ENCODE results near the gene HYAL3. TPM values are rescaled to one million over a fixed set of nuclear protein-coding genes. Genes with fewer than 3 reads are reported as not detected.
"Not testable (repeated sequence)": the region's sequence is repeated elsewhere in the genome, so short reads cannot be mapped to it uniquely, and the experiment has no call there.

Gene HYAL3
- total RNA-seq, 1 donor from 2014 or later, result 6.9 TPM

DNA sequence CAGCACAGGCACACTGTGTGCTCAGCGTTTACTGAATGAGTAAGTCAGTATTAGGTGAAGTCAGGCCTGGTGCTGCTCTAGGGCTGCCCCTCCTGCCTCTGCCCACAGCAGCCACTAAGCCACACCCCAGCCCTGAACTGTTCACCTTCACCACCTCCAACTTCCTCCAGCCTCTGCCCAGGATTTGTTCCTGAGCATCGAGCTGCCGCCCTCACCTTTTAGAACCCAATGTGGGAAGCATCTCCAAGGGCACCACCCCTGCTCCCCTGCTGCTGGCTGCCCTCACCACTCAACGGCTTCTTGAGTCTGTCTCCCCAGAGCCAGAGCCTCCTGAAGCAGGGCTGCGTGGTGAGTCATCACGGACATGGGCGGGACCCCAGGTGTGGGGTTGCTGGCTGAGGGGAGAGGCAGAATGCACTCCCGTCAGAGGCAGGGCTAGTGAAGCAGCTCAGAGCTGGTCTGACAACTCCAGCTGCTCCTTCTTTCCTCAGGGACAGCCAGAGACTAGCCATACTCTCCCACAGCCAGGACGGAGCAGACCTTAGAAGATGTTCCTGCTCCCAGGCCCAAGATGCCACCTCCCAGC is 17.5 kb upstream of the HYAL3 start:
- peak; percentile 65 for DNase-seq (ENCODE audit: low read depth)
- no peak overlapping the region for H2AFZ ChIP-seq (ENCODE audit: low read depth, low read length)

DNA sequence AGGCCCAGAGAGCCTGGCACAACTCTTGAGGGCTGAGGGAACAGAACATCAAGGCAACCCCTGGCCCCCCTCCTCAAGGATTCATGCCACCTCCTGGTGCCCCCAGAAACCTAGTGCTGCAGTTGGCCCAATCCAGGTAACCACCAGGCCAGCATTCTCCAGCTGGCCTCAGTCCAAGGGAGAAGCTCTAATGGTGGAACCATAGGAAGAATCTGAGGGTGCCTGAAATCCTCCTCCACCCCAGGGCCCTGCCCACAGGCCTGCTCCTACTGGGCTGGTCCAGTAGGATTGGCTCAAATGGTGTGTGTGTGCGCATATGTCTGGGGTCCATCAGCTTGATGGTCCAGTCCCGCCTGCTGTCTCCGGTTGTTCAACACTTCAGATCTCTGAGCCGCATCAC is 15.6 kb upstream of the HYAL3 start:
- FAIRE-seq, result no peak
- Mint-ChIP-seq H3K9me3 (ENCODE audit: unreplicated experiment) (peaks cover under 1% of the 10 kb centered on the region), H3K4me1 (ENCODE audit: low read depth, unreplicated experiment) (peaks cover 11% of the 10 kb centered on the region), H3K4me3 (ENCODE audit: unreplicated experiment) (no peak overlapping the region), H3K27me3 (ENCODE audit: low read depth, unreplicated experiment) (no peaks in the 10 kb centered on the region), H3K36me3 (ENCODE audit: low read depth, unreplicated experiment) (peaks cover 19% of the 10 kb centered on the region), H3K27ac (ENCODE audit: unreplicated experiment) (no peak overlapping the region)
- Histone ChIP-seq H3K4me3 (ENCODE audit: insufficient read depth, low read depth, low read length) (no peak overlapping the region), H3K4me2 (ENCODE audit: low read length) (no peak overlapping the region), H3K36me3 (ENCODE audit: insufficient read depth, low read length) (peaks cover 8% of the 10 kb centered on the region), H3K9me3 (ENCODE audit: insufficient read depth, low read depth, low read length) (no peaks in the 10 kb centered on the region), H3K4me1 (ENCODE audit: insufficient read depth, low read length) (peaks cover 14% of the 10 kb centered on the region), H4K20me1 (ENCODE audit: insufficient read depth, low read length) (peaks cover 48% of the 10 kb centered on the region), H2AFZ (ENCODE audit: low read depth, low read length) (no peak overlapping the region), H3K9ac (ENCODE audit: low read length) (no peak overlapping the region), H3K27me3 (ENCODE audit: insufficient read depth, low read length) (no peaks in the 10 kb centered on the region), H3K27ac (ENCODE audit: low read depth, low read length) (no peak overlapping the region), H3K79me2 (ENCODE audit: insufficient read depth, low read length) (peaks cover 27% of the 10 kb centered on the region)
- TF ChIP-seq, protein P1, sequence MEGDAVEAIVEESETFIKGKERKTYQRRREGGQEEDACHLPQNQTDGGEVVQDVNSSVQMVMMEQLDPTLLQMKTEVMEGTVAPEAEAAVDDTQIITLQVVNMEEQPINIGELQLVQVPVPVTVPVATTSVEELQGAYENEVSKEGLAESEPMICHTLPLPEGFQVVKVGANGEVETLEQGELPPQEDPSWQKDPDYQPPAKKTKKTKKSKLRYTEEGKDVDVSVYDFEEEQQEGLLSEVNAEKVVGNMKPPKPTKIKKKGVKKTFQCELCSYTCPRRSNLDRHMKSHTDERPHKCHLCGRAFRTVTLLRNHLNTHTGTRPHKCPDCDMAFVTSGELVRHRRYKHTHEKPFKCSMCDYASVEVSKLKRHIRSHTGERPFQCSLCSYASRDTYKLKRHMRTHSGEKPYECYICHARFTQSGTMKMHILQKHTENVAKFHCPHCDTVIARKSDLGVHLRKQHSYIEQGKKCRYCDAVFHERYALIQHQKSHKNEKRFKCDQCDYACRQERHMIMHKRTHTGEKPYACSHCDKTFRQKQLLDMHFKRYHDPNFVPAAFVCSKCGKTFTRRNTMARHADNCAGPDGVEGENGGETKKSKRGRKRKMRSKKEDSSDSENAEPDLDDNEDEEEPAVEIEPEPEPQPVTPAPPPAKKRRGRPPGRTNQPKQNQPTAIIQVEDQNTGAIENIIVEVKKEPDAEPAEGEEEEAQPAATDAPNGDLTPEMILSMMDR (IDR thresholded peaks at IDR 0.05; ENCODE audit: insufficient read depth, low read depth, low read length), result no peak
- TF ChIP-seq EZH2 (IDR thresholded peaks at IDR 0.05; ENCODE audit: insufficient read depth, low read length), result no peak
- no peak for DNase-seq (ENCODE audit: low read depth)

More for the DNA sequence above, 17.5 kb upstream of the HYAL3 start:
- H3K27ac ChIP-seq (ENCODE audit: low read depth, low read length), result no peak overlapping the region
- TF ChIP-seq, protein P1 (IDR thresholded peaks at IDR 0.05; ENCODE audit: insufficient read depth, low read depth, low read length), result no peak
- TF ChIP-seq EZH2 (IDR thresholded peaks at IDR 0.05; ENCODE audit: insufficient read depth, low read length), result no peak
- H4K20me1 ChIP-seq (ENCODE audit: insufficient read depth, low read length), result peaks cover 58% of the 10 kb centered on the region
- peaks cover 22% of the 10 kb centered on the region for H3K36me3 Mint-ChIP-seq (ENCODE audit: low read depth, unreplicated experiment)
- FAIRE-seq, result no peak
- peaks cover 8% of the 10 kb centered on the region for H3K36me3 ChIP-seq (ENCODE audit: insufficient read depth, low read length)
- peak overlapping the region; percentile 29 for H3K9ac ChIP-seq (ENCODE audit: low read length)
- H3K79me2 ChIP-seq (ENCODE audit: insufficient read depth, low read length), result peaks cover 40% of the 10 kb centered on the region
- peak overlapping the region; percentile 55 for H3K4me2 ChIP-seq (ENCODE audit: low read length)
- H3K27me3 ChIP-seq (ENCODE audit: insufficient read depth, low read length), result no peaks in the 10 kb centered on the region
- H3K4me3 Mint-ChIP-seq (ENCODE audit: unreplicated experiment), result no peak overlapping the region
- no peaks in the 10 kb centered on the region for H3K9me3 Mint-ChIP-seq (ENCODE audit: unreplicated experiment)
- no peak overlapping the region for H3K4me3 ChIP-seq (ENCODE audit: insufficient read depth, low read depth, low read length)
- H3K27ac Mint-ChIP-seq (ENCODE audit: unreplicated experiment), result no peak overlapping the region
- peaks cover 24% of the 10 kb centered on the region for H3K4me1 ChIP-seq (ENCODE audit: insufficient read depth, low read length)
- H3K4me1 Mint-ChIP-seq (ENCODE audit: low read depth, unreplicated experiment), result peaks cover 16% of the 10 kb centered on the region
- H3K9me3 ChIP-seq (ENCODE audit: insufficient read depth, low read depth, low read length), result no peaks in the 10 kb centered on the region
- no peaks in the 10 kb centered on the region for H3K27me3 Mint-ChIP-seq (ENCODE audit: low read depth, unreplicated experiment)

DNA sequence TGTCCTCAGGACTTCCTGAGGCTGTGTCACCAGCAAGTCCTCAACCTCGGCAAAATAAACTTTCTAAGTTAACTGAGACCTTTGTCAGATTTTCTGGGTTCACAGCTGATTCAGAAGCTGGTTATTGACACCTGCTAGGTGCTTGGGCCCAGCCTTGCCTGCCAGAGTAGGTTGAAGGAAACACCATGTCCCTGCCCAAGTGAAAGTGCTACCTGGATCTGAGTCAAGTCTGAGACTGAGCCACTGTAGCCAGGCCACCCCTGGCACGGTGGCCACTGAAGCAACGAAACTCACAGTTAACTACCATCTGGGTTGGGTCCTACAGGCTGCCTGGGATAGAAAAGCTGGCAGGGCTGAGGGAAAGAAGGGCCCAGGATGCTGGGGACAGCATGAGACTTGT is 15.1 kb upstream of the HYAL3 start:
- Histone ChIP-seq H3K27ac (ENCODE audit: low read depth, low read length) (no peak overlapping the region), H4K20me1 (ENCODE audit: insufficient read depth, low read length) (peaks cover 43% of the 10 kb centered on the region), H3K4me2 (ENCODE audit: low read length) (no peak overlapping the region), H3K9me3 (ENCODE audit: insufficient read depth, low read depth, low read length) (no peaks in the 10 kb centered on the region), H3K4me1 (ENCODE audit: insufficient read depth, low read length) (peaks cover 14% of the 10 kb centered on the region), H3K4me3 (ENCODE audit: insufficient read depth, low read depth, low read length) (no peak overlapping the region), H3K36me3 (ENCODE audit: insufficient read depth, low read length) (peaks cover 8% of the 10 kb centered on the region), H3K9ac (ENCODE audit: low read length) (no peak overlapping the region), H3K27me3 (ENCODE audit: insufficient read depth, low read length) (no peaks in the 10 kb centered on the region), H3K79me2 (ENCODE audit: insufficient read depth, low read length) (peaks cover 22% of the 10 kb centered on the region), H2AFZ (ENCODE audit: low read depth, low read length) (no peak overlapping the region)
- Mint-ChIP-seq H3K4me3 (ENCODE audit: unreplicated experiment) (no peak overlapping the region), H3K9me3 (ENCODE audit: unreplicated experiment) (peaks cover 1% of the 10 kb centered on the region), H3K27me3 (ENCODE audit: low read depth, unreplicated experiment) (no peaks in the 10 kb centered on the region), H3K36me3 (ENCODE audit: low read depth, unreplicated experiment) (peaks cover 21% of the 10 kb centered on the region), H3K4me1 (ENCODE audit: low read depth, unreplicated experiment) (peaks cover 8% of the 10 kb centered on the region), H3K27ac (ENCODE audit: unreplicated experiment) (no peak overlapping the region)
- TF ChIP-seq EZH2 (IDR thresholded peaks at IDR 0.05; ENCODE audit: insufficient read depth, low read length), result no peak
- TF ChIP-seq, protein P1 (IDR thresholded peaks at IDR 0.05; ENCODE audit: insufficient read depth, low read depth, low read length), result no peak
- no peak for FAIRE-seq
- DNase-seq (ENCODE audit: low read depth), result no peak

DNA sequence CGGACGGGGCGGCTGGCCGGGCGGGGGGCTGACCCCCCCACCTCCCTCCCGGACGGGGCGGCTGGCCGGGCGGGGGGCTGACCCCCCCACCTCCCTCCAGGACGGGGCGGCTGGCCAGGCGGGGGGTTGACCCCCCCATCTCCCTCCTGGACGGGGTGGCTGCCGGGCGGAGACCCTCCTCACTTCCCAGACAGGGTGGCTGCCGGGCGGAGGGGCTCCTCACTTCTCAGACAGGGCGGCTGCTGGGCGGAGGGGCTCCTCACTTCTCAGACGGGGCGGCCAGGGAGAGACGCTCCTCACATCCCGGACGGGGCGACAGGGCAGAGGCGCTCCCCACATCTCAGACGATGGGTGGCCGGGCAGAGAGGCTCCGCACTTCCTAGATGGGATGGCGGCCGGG is 12.8 kb upstream of the HYAL3 start:
- H3K27me3 ChIP-seq (ENCODE audit: insufficient read depth, low read length); H3K9me3 ChIP-seq (ENCODE audit: insufficient read depth, low read depth, low read length); DNase-seq (ENCODE audit: low read depth); H2AFZ ChIP-seq (ENCODE audit: low read depth, low read length); H3K4me1 Mint-ChIP-seq (ENCODE audit: low read depth, unreplicated experiment); H3K9ac ChIP-seq (ENCODE audit: low read length); H3K27ac ChIP-seq (ENCODE audit: low read depth, low read length); H3K4me1 ChIP-seq (ENCODE audit: insufficient read depth, low read length); H3K4me3 Mint-ChIP-seq (ENCODE audit: unreplicated experiment); H3K36me3 ChIP-seq (ENCODE audit: insufficient read depth, low read length); FAIRE-seq; H3K9me3 Mint-ChIP-seq (ENCODE audit: unreplicated experiment); H3K27ac Mint-ChIP-seq (ENCODE audit: unreplicated experiment); H3K4me2 ChIP-seq (ENCODE audit: low read length); H3K4me3 ChIP-seq (ENCODE audit: insufficient read depth, low read depth, low read length); H3K79me2 ChIP-seq (ENCODE audit: insufficient read depth, low read length); H3K27me3 Mint-ChIP-seq (ENCODE audit: low read depth, unreplicated experiment): not testable (repeated sequence)
- peaks cover 14% of the 10 kb centered on the region for H3K36me3 Mint-ChIP-seq (ENCODE audit: low read depth, unreplicated experiment)
- H4K20me1 ChIP-seq (ENCODE audit: insufficient read depth, low read length), result peaks cover 22% of the 10 kb centered on the region

Data from astrocyte (in vitro differentiated cells and primary cell).